ENCODE results near the gene YIF1B. TPM values are rescaled to one million over a fixed set of nuclear protein-coding genes. Genes with fewer than 3 reads are reported as not detected.

Gene YIF1B
- total and polyA plus RNA-seq, 9 of the 15 experiments (the other 6 are each of a cell fraction or from before 2014, with no cell fraction given): 8.5 to 586 (median 323) TPM

DNA sequence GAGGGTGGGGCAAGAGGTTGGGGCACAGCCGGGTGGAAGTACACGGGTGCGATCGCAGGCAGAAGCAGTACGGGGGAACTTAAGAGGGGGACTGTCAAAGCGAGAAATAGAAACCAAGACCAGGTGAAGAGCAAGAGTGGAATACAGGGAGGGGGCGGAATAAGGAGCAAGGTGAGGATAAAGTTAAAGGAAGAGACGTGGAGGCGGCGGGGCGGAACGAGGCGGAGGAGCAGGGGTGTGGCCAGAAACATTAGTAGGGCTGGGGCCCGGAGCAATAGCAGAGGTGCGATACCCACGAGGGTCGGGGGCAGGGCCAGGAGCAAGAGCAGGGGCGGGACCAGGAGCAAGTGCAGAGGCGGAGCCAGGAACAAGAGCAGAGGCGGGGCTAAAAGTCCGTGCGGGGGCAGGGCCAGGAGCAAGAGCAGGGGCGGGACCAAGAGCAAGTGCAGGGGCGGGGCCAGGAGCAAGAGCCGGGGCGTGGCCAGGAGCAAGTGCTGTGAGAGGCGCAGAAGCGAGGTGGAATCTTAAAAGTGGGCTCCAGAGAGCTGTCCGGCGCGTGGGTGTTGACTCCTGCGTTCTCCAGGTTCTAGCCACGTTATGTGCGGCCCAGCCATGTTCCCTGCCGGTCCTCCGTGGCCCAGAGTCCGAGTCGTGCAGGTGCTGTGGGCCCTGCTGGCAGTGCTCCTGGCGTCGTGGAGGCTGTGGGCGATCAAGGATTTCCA is 21.1 kb upstream of the YIF1B start (continued):
- TF ChIP-seq, protein P1, sequence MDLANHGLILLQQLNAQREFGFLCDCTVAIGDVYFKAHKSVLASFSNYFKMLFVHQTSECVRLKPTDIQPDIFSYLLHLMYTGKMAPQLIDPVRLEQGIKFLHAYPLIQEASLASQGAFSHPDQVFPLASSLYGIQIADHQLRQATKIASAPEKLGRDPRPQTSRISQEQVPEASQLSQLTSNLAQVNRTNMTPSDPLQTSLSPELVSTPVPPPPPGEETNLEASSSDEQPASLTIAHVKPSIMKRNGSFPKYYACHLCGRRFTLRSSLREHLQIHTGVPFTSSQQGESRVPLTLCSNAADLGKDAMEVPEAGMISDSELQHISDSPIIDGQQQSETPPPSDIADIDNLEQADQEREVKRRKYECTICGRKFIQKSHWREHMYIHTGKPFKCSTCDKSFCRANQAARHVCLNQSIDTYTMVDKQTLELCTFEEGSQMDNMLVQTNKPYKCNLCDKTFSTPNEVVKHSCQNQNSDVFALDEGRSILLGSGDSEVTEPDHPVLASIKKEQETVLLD (IDR thresholded peaks at IDR 0.05): peak; percentile 77
- TF ChIP-seq SIN3B (IDR thresholded peaks at IDR 0.05; ENCODE audit: low read depth) (no peak), HOXB6 (CRISPR knock-in tag; IDR thresholded peaks at IDR 0.05; ENCODE audit: borderline replicate concordance) (no peak), ETV1 (tag; conservative IDR thresholded peaks at IDR 0.05; ENCODE audit: low read depth) (0 out of 2 replicates have a peak, but pooled peaks have one; percentile 8), COPS2 (conservative IDR thresholded peaks at IDR 0.05) (no peak), POLR3A (IDR thresholded peaks at IDR 0.05; ENCODE audit: borderline replicate concordance, extremely low read depth, insufficient read depth, insufficient read length) (no peak), MXI1 (IDR thresholded peaks at IDR 0.05; ENCODE audit: low read depth, low read length) (0 out of 2 replicates have a peak, but pooled peaks have one; percentile 68), PHB2 (IDR thresholded peaks at IDR 0.05; ENCODE audit: low read depth) (0 out of 2 replicates have a peak, but pooled peaks have one; percentile 60), TEAD1 (CRISPR knock-in tag; IDR thresholded peaks at IDR 0.05) (peak in 1 of 2 experiments; percentile 64; a peak in 1 of 4 replicates)
- TF ChIP-seq, protein P2, sequence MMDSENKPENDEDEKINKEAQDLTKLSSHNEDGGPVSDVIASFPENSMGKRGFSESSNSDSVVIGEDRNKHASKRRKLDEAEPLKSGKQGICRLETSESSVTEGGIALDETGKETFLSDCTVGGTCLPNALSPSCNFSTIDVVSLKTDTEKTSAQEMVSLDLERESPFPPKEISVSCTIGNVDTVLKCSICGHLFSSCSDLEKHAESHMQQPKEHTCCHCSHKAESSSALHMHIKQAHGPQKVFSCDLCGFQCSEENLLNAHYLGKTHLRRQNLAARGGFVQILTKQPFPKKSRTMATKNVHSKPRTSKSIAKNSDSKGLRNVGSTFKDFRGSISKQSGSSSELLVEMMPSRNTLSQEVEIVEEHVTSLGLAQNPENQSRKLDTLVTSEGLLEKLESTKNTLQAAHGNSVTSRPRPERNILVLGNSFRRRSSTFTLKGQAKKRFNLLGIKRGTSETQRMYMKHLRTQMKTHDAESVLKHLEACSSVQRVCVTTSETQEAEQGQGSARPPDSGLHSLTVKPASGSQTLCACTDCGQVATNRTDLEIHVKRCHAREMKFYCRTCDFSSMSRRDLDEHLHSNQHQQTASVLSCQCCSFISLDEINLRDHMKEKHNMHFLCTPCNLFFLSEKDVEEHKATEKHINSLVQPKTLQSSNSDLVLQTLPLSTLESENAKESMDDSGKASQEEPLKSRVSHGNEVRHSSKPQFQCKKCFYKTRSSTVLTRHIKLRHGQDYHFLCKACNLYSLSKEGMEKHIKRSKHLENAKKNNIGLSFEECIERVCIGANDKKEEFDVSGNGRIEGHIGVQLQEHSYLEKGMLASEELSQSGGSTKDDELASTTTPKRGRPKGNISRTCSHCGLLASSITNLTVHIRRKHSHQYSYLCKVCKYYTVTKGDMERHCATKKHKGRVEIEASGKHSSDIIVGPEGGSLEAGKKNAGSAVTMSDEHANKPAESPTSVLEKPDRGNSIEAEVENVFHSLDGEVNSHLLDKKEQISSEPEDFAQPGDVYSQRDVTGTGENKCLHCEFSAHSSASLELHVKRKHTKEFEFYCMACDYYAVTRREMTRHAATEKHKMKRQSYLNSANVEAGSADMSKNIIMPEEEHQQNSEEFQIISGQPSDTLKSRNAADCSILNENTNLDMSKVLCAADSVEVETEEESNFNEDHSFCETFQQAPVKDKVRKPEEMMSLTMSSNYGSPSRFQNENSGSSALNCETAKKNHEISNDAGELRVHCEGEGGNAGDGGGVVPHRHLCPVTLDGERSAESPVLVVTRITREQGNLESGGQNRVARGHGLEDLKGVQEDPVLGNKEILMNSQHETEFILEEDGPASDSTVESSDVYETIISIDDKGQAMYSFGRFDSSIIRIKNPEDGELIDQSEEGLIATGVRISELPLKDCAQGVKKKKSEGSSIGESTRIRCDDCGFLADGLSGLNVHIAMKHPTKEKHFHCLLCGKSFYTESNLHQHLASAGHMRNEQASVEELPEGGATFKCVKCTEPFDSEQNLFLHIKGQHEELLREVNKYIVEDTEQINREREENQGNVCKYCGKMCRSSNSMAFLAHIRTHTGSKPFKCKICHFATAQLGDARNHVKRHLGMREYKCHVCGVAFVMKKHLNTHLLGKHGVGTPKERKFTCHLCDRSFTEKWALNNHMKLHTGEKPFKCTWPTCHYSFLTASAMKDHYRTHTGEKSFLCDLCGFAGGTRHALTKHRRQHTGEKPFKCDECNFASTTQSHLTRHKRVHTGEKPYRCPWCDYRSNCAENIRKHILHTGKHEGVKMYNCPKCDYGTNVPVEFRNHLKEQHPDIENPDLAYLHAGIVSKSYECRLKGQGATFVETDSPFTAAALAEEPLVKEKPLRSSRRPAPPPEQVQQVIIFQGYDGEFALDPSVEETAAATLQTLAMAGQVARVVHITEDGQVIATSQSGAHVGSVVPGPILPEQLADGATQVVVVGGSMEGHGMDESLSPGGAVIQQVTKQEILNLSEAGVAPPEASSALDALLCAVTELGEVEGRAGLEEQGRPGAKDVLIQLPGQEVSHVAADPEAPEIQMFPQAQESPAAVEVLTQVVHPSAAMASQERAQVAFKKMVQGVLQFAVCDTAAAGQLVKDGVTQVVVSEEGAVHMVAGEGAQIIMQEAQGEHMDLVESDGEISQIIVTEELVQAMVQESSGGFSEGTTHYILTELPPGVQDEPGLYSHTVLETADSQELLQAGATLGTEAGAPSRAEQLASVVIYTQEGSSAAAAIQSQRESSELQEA (IDR thresholded peaks at IDR 0.05; ENCODE audit: low read depth): 0 out of 2 replicates have a peak, but pooled peaks have one; percentile 50
- TF ChIP-seq, protein P3, sequence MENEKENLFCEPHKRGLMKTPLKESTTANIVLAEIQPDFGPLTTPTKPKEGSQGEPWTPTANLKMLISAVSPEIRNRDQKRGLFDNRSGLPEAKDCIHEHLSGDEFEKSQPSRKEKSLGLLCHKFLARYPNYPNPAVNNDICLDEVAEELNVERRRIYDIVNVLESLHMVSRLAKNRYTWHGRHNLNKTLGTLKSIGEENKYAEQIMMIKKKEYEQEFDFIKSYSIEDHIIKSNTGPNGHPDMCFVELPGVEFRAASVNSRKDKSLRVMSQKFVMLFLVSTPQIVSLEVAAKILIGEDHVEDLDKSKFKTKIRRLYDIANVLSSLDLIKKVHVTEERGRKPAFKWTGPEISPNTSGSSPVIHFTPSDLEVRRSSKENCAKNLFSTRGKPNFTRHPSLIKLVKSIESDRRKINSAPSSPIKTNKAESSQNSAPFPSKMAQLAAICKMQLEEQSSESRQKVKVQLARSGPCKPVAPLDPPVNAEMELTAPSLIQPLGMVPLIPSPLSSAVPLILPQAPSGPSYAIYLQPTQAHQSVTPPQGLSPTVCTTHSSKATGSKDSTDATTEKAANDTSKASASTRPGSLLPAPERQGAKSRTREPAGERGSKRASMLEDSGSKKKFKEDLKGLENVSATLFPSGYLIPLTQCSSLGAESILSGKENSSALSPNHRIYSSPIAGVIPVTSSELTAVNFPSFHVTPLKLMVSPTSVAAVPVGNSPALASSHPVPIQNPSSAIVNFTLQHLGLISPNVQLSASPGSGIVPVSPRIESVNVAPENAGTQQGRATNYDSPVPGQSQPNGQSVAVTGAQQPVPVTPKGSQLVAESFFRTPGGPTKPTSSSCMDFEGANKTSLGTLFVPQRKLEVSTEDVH (IDR thresholded peaks at IDR 0.05; ENCODE audit: low read depth, partially characterized antibody): peak; percentile 19

All from K562 (cell line).